Neural cell (in vitro differentiated cells): Measurements from ENCODE around the gene C1S. TPM values are rescaled to one million over a fixed set of nuclear protein-coding genes. Genes with fewer than 3 reads are reported as not detected.

ENCODE experiments used
- H2AFZ ChIP-seq: fragments of 200-600, 300-800 bp; sonication (generic), shearing (Covaris generic); 2 replicates; pipeline ENCODE4 v1.6.0; 2014; ENCODE audit warnings: low read depth, mild to moderate bottlenecking, antibody characterized with exemption, low read length, moderate library complexity
- H3F3A ChIP-seq: fragments of 200-600 bp; shearing (Covaris generic); 2 replicates; pipeline ENCODE4 v1.6.1; 2016; ENCODE audit warnings: mild to moderate bottlenecking, moderate library complexity, mixed read lengths, antibody characterized with exemption, low read length; ENCODE audit not compliant: insufficient read depth, poor library complexity, severe bottlenecking
- H3K27ac ChIP-seq: fragments of 200-600, 300-800 bp; sonication (generic), shearing (Covaris generic); 2 replicates; pipeline ENCODE4 v1.5.1; 2014; ENCODE audit warnings: mild to moderate bottlenecking, low read length, moderate library complexity
- H3K27me3 ChIP-seq: fragments of 300-800, 200-600 bp; sonication (generic), shearing (Covaris generic); 2 replicates; pipeline ENCODE4 v1.6.0; 2014; ENCODE audit warnings: mild to moderate bottlenecking, low read depth, low read length, moderate library complexity; ENCODE audit not compliant: insufficient read depth
- H3K36me3 ChIP-seq: fragments of 300-800, 200-600 bp; sonication (generic), shearing (Covaris generic); 2 replicates; pipeline ENCODE4 v1.5.1; 2014; ENCODE audit warnings: mild to moderate bottlenecking, antibody characterized with exemption, low read length, moderate library complexity; ENCODE audit not compliant: insufficient read depth
- H3K4me2 ChIP-seq: fragments of 300-800, 200-600 bp; sonication (generic), shearing (Covaris generic); 2 replicates; pipeline ENCODE4 v1.6.0; 2014; ENCODE audit warnings: mild to moderate bottlenecking, low read length
- H3K4me3 ChIP-seq: fragments of 300-800, 200-600 bp; sonication (generic), shearing (Covaris generic); 2 replicates; pipeline ENCODE4 v1.5.1; 2014; ENCODE audit warnings: mild to moderate bottlenecking, low read length, moderate library complexity
- H3K79me2 ChIP-seq: fragments of 200-600 bp; shearing (Covaris generic); replicated peaks from 2 replicates; pipeline ENCODE4 v1.6.0; 2014; ENCODE audit warnings: mild to moderate bottlenecking, low read length, moderate library complexity; ENCODE audit not compliant: insufficient read depth
- H3K9ac ChIP-seq: fragments of 300-800, 200-600 bp; sonication (generic), shearing (Covaris generic); 2 replicates; pipeline ENCODE4 v1.6.1; 2016; ENCODE audit warnings: mild to moderate bottlenecking, low read length, mixed read lengths
- H3K9me2 ChIP-seq: fragments of 200-600 bp; shearing (Covaris generic); 2 replicates; pipeline ENCODE4 v1.6.1; 2016; ENCODE audit warnings: mild to moderate bottlenecking, low read length, mixed read lengths; ENCODE audit not compliant: insufficient read depth
- H3K9me3 ChIP-seq: fragments of 200-600, 300-800 bp; sonication (generic), shearing (Covaris generic); 2 replicates; pipeline ENCODE4 v1.6.1; 2016; ENCODE audit warnings: mild to moderate bottlenecking, mixed run types, low read length, moderate library complexity, mixed read lengths
- H4K20me1 ChIP-seq: fragments of 200-600 bp; shearing (Covaris generic); 2 replicates; pipeline ENCODE4 v1.6.1; 2016; ENCODE audit warnings: mild to moderate bottlenecking, mixed run types; ENCODE audit not compliant: insufficient read depth
- CTCF ChIP-seq: fragments of 450-650 bp; IDR thresholded peaks from 2 replicates; pipeline ENCODE4 v1.5.1; 2014; ENCODE audit warnings: antibody characterized with exemption, mild to moderate bottlenecking, moderate library complexity; ENCODE audit not compliant: poor library complexity, severe bottlenecking
- EP300 ChIP-seq: fragments of 450-650 bp; conservative IDR thresholded peaks from 2 replicates; pipeline ENCODE4 v1.6.1; 2014; ENCODE audit warnings: antibody characterized with exemption, mild to moderate bottlenecking, moderate library complexity; ENCODE audit not compliant: poor library complexity, severe bottlenecking
- EZH2 ChIP-seq: fragments of 200-600, 300-800 bp; shearing (Covaris generic), sonication (generic); IDR thresholded peaks from 2 replicates; pipeline ENCODE4 v1.6.1; 2014; ENCODE audit warnings: antibody characterized with exemption, low read length, borderline replicate concordance, mild to moderate bottlenecking; ENCODE audit not compliant: insufficient read depth, poor library complexity, severe bottlenecking
- MXI1 ChIP-seq: fragments of 450-650 bp; conservative IDR thresholded peaks from 2 replicates; pipeline ENCODE4 v1.6.1; 2014; ENCODE audit warnings: antibody characterized with exemption, mild to moderate bottlenecking; ENCODE audit not compliant: poor library complexity, severe bottlenecking
- POLR2AphosphoS5 ChIP-seq: IDR thresholded peaks from 2 replicates; pipeline ENCODE4 v1.6.1; 2012
- RAD21 ChIP-seq: fragments of 450-650 bp; conservative IDR thresholded peaks from 2 replicates; pipeline ENCODE4 v1.6.1; 2014; ENCODE audit warnings: antibody characterized with exemption, mild to moderate bottlenecking, moderate library complexity
- REST ChIP-seq: IDR thresholded peaks from 2 replicates; pipeline ENCODE4 v1.6.1; 2012; ENCODE audit warnings: borderline replicate concordance
- SMC3 ChIP-seq: fragments of 450-650 bp; conservative IDR thresholded peaks from 2 replicates; pipeline ENCODE4 v1.6.1; 2014; ENCODE audit warnings: antibody characterized with exemption, mild to moderate bottlenecking, moderate library complexity; ENCODE audit not compliant: poor library complexity
- TAF1 ChIP-seq: IDR thresholded peaks from 2 replicates; pipeline ENCODE4 v1.6.1; 2012; ENCODE audit warnings: low read depth
- polyA plus RNA-seq: library from polyadenylated mRNA; depleted of rRNA; stranded (reverse); fragments of >200 nt; gene quantifications from 2 replicates; pipeline ENCODE4 v1.2.3, GENCODE V29; 2014

Gene C1S
- polyA plus RNA-seq, 1 donor from 2014 or later = 4.9 TPM

GRCh38 chr12:7016958-7017571, 43.5 kb upstream of the C1S start:
- Histone ChIP-seq H4K20me1 (no peaks in the 10 kb centered on the region), H3K4me3 (peak overlapping the region; percentile 89)

GRCh38 chr12:7017870-7018349, 42.6 kb upstream of the C1S start:
- peak overlapping the region; percentile 74 for H3K27ac ChIP-seq
- peaks cover 4% of the 10 kb centered on the region for H3K79me2 ChIP-seq
- H3K9me2 ChIP-seq = no peaks in the 10 kb centered on the region
- H3K4me3 ChIP-seq = peak overlapping the region; percentile 89
- peak overlapping the region; percentile 71 for H3K9ac ChIP-seq
- peak overlapping the region; percentile 72 for H3K4me2 ChIP-seq
- H3K27me3 ChIP-seq = no peaks in the 10 kb centered on the region
- peak overlapping the region; percentile 83 for H2AFZ ChIP-seq
- H4K20me1 ChIP-seq = no peaks in the 10 kb centered on the region
- no peaks in the 10 kb centered on the region for H3K9me3 ChIP-seq
- H3F3A ChIP-seq = no peaks in the 10 kb centered on the region
- H3K36me3 ChIP-seq = no peaks in the 10 kb centered on the region
- TF ChIP-seq MXI1 (peak; percentile 70), SMC3 (no peak), EP300 (no peak), CTCF (no peak), POLR2AphosphoS5 (no peak), RAD21 (peak; percentile 16)

More at GRCh38 chr12:7016958-7017571, 43.5 kb upstream of the C1S start:
- TF ChIP-seq EP300 (no peak), REST (no peak), CTCF (no peak), RAD21 (no peak), TAF1 (no peak), EZH2 (no peak), MXI1 (no peak), SMC3 (no peak), POLR2AphosphoS5 (no peak)
- Histone ChIP-seq H3K9me3 (no peaks in the 10 kb centered on the region), H3K27me3 (no peaks in the 10 kb centered on the region), H2AFZ (no peak overlapping the region), H3K9me2 (no peaks in the 10 kb centered on the region), H3K36me3 (no peaks in the 10 kb centered on the region), H3K79me2 (peaks cover 4% of the 10 kb centered on the region), H3K27ac (no peak overlapping the region), H3F3A (no peaks in the 10 kb centered on the region), H3K4me2 (peak overlapping the region; percentile 72), H3K9ac (peak overlapping the region; percentile 71)
